COLO668 (cell line): ENCODE results near the gene AADACL2.

ENCODE experiments used
- DNase-seq: peaks from one replicate; lab custom pipeline; 2025; ENCODE audit not compliant: unreplicated experiment; lab: John Stamatoyannopoulos, UW

Gene AADACL2

GRCh38 chr3:151800431-151800830, 66.7 kb downstream of the AADACL2 start:
- DNase-seq: no peak

- no peak for DNase-seq
Observed at GRCh38 chr3:151804267-151804666, 70.5 kb downstream of the AADACL2 start.

- no peak for DNase-seq
Observed at GRCh38 chr3:151806838-151807237, 73.1 kb downstream of the AADACL2 start.
